RWPE2 (cell line): ENCODE data around the gene GLDC.
"Not testable (repeated sequence)": the region's sequence is repeated elsewhere in the genome, so short reads cannot be mapped to it uniquely, and the experiment has no call there.

Experiments used
- ATAC-seq: fragments of 200-7000 bp; cut with Tn5 transposase; 3 replicates; pipeline ENCODE4 v1.9.1; 2021; ENCODE audit warnings: low read depth
- DNase-seq: peaks from one replicate; pipeline ENCODE4 v3.0.0-alpha.2; 2020; ENCODE audit warnings: low spot score
- H3K27ac ChIP-seq: fragments of 450-650 bp; 2 replicates; pipeline ENCODE4 v1.5.1; 2017; ENCODE audit warnings: mild to moderate bottlenecking; ENCODE audit not compliant: poor library complexity, severe bottlenecking
- H3K27me3 ChIP-seq: fragments of 250-450 bp; sonication (Bioruptor Pico); 2 replicates; pipeline ENCODE4 v1.5.1; 2021; ENCODE audit warnings: mild to moderate bottlenecking, moderate library complexity; ENCODE audit not compliant: insufficient read depth, poor library complexity, severe bottlenecking
- H3K36me3 ChIP-seq: fragments of 250-450 bp; sonication (Bioruptor Pico); 2 replicates; pipeline ENCODE4 v1.5.1; 2020; ENCODE audit warnings: low read depth, mild to moderate bottlenecking, moderate library complexity
- H3K4me1 ChIP-seq: fragments of 250-450 bp; sonication (Bioruptor Pico); 2 replicates; pipeline ENCODE4 v1.5.1; 2021; ENCODE audit warnings: mild to moderate bottlenecking, moderate library complexity; ENCODE audit not compliant: insufficient read depth, poor library complexity, severe bottlenecking
- H3K4me3 ChIP-seq: fragments of 250-450 bp; sonication (Bioruptor Pico); 2 replicates; pipeline ENCODE4 v1.5.1; 2021; ENCODE audit warnings: mild to moderate bottlenecking, moderate library complexity; ENCODE audit not compliant: severe bottlenecking
- H3K9me3 ChIP-seq: fragments of 250-450 bp; sonication (Bioruptor Pico); 2 replicates; pipeline ENCODE4 v1.5.1; 2021; ENCODE audit warnings: mild to moderate bottlenecking, moderate library complexity; ENCODE audit not compliant: severe bottlenecking
- CTCF ChIP-seq: fragments of 450-650 bp; IDR thresholded peaks from one replicate; pipeline ENCODE4 v1.5.1; 2017; ENCODE audit warnings: mild to moderate bottlenecking, moderate library complexity; ENCODE audit not compliant: poor library complexity, severe bottlenecking

The GLDC gene

GRCh38 chr9:6625363-6625762, 20.2 kb downstream of the GLDC start:
- H3K9me3 ChIP-seq, result no peaks in the 10 kb centered on the region
- DNase-seq (no peak), ATAC-seq (no peak)
- no peaks in the 10 kb centered on the region for H3K36me3 ChIP-seq
- H3K4me3 ChIP-seq, result no peak overlapping the region
- H3K27ac ChIP-seq, result no peak overlapping the region
- no peak for TF ChIP-seq CTCF
- H3K4me1 ChIP-seq, result peaks cover 12% of the 10 kb centered on the region
- H3K27me3 ChIP-seq, result no peaks in the 10 kb centered on the region

- not testable (repeated sequence) for H3K4me1 ChIP-seq, H3K36me3 ChIP-seq, H3K27ac ChIP-seq, H3K27me3 ChIP-seq, DNase-seq, H3K9me3 ChIP-seq, ATAC-seq, H3K4me3 ChIP-seq
Observed at GRCh38 chr9:6622784-6623183, 22.7 kb downstream of the GLDC start.

GRCh38 chr9:6620796-6621195, 24.7 kb downstream of the GLDC start:
- Histone ChIP-seq H3K27me3 (no peaks in the 10 kb centered on the region), H3K36me3 (no peaks in the 10 kb centered on the region), H3K4me1 (no peaks in the 10 kb centered on the region), H3K27ac (no peak overlapping the region), H3K9me3 (no peaks in the 10 kb centered on the region), H3K4me3 (no peak overlapping the region)
- no peak for ATAC-seq
- TF ChIP-seq CTCF, result no peak
- no peak for DNase-seq

GRCh38 chr9:6620353-6620752, 25.2 kb downstream of the GLDC start:
- no peak overlapping the region for H3K4me3 ChIP-seq
- H3K36me3 ChIP-seq, result no peaks in the 10 kb centered on the region
- no peaks in the 10 kb centered on the region for H3K4me1 ChIP-seq
- no peaks in the 10 kb centered on the region for H3K9me3 ChIP-seq
- TF ChIP-seq CTCF, result no peak
- ATAC-seq, result no peak
- no peaks in the 10 kb centered on the region for H3K27me3 ChIP-seq
- H3K27ac ChIP-seq, result no peak overlapping the region
- DNase-seq, result no peak

GRCh38 chr9:6619909-6620308, 25.6 kb downstream of the GLDC start:
- DNase-seq, result no peak

More at GRCh38 chr9:6619909-6620308, 25.6 kb downstream of the GLDC start:
- Histone ChIP-seq H3K27me3 (no peaks in the 10 kb centered on the region), H3K4me1 (no peaks in the 10 kb centered on the region), H3K27ac (no peak overlapping the region), H3K9me3 (no peaks in the 10 kb centered on the region), H3K36me3 (no peaks in the 10 kb centered on the region), H3K4me3 (no peak overlapping the region)
- TF ChIP-seq CTCF, result no peak
- no peak for ATAC-seq
